GM21390 (cell line): Measurements from ENCODE around the gene OTULIN.

Source experiments
- ATAC-seq: cut with Tn5 transposase; IDR thresholded peaks from one replicate; pipeline ENCODE4 v1.9.1; 2021; ENCODE audit not compliant: unreplicated experiment

The OTULIN gene

GRCh38 chr5:14695152-14695551, 30.6 kb downstream of the OTULIN start:
- ATAC-seq, result no peak

- no peak for ATAC-seq
These were observed 31.5 kb downstream of the OTULIN start for GRCh38 chr5:14696057-14696456.

- no peak for ATAC-seq
These were observed 32.3 kb downstream of the OTULIN start for GRCh38 chr5:14696851-14697250.

- ATAC-seq, result no peak
These were observed 34.0 kb downstream of the OTULIN start for GRCh38 chr5:14698495-14698894.

GRCh38 chr5:14699159-14699558, 34.6 kb downstream of the OTULIN start:
- ATAC-seq, result no peak

- ATAC-seq, result no peak
These were observed 35.4 kb downstream of the OTULIN start for GRCh38 chr5:14699807-14700400.

- ATAC-seq, result no peak
These were observed 36.2 kb downstream of the OTULIN start for GRCh38 chr5:14700478-14701436.

- no peak for ATAC-seq
These were observed 37.0 kb downstream of the OTULIN start for GRCh38 chr5:14701556-14701955.

- no peak for ATAC-seq
These were observed 37.8 kb downstream of the OTULIN start for GRCh38 chr5:14702238-14702839.

GRCh38 chr5:14705556-14705955, 41.0 kb downstream of the OTULIN start:
- ATAC-seq, result no peak

GRCh38 chr5:14706615-14707021, 42.1 kb downstream of the OTULIN start:
- ATAC-seq, result no peak

- no peak for ATAC-seq
These were observed 43.4 kb downstream of the OTULIN start for GRCh38 chr5:14707811-14708390.

GRCh38 chr5:14708551-14708950, 44.0 kb downstream of the OTULIN start:
- no peak for ATAC-seq

GRCh38 chr5:14710313-14710994, 45.9 kb downstream of the OTULIN start:
- ATAC-seq, result no peak

- no peak for ATAC-seq
These were observed 47.6 kb downstream of the OTULIN start for GRCh38 chr5:14712131-14712530.

- no peak for ATAC-seq
These were observed 48.1 kb downstream of the OTULIN start for GRCh38 chr5:14712666-14713065.

- no peak for ATAC-seq
These were observed 49.2 kb downstream of the OTULIN start for GRCh38 chr5:14713476-14714390.

- ATAC-seq, result no peak
These were observed 50.2 kb downstream of the OTULIN start for GRCh38 chr5:14714706-14715105.

- no peak for ATAC-seq
These were observed 51.0 kb downstream of the OTULIN start for GRCh38 chr5:14715481-14715880.
